ENCODE data around the gene KNOP1.

DNA sequence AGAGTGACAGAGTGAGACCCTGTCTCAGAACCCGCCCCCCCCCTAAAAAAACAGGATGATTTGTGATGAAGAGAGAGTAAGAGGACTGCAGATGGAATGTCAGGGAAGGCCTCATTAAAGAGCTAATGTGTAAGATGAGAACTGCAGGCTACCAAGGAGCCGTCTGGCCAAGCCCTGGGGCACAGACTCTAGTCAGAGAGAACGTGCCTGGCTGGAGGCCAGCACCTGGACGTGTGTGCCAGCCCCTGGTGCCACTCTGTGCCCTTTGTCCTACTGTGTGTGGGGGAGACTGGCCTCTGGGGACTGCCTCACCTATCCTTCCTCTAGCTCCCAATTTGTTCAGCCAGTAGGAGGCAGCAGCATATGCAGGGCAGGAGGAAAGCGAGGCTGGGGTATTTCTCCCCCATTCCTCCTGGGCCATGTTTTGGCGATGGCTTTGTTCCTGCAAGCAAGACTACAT is 37.1 kb downstream of the KNOP1 start:
- TF ChIP-seq CTCF (conservative IDR thresholded peaks at IDR 0.05) = 0 out of 2 replicates have a peak, but pooled peaks have one; percentile 23
- no peak for TF ChIP-seq EZH2 (IDR thresholded peaks at IDR 0.05; ENCODE audit: low read depth)
